Measurements from ENCODE around the gene RAB5B.

GRCh38 chr12:55985341-55985740, 11.5 kb downstream of the RAB5B start:
- TF ChIP-seq CTCF (conservative IDR thresholded peaks at IDR 0.05 in 1 of 2, IDR thresholded peaks at IDR 0.05 in 1 of 2; ENCODE audit: low read depth in 1 of 2, low read length in 2 of 2) (no peak), EZH2 (IDR thresholded peaks at IDR 0.05; ENCODE audit: low read length, missing control alignments) (no peak)

Data from fibroblast of lung (primary cell).